ENCODE measurements around the gene SEC11C. TPM values are rescaled to one million over a fixed set of nuclear protein-coding genes. Genes with fewer than 3 reads are reported as not detected.

Gene SEC11C
- polyA plus RNA-seq, 4 donors, result 59.3 to 84.1 (median 72.4) TPM

DNA sequence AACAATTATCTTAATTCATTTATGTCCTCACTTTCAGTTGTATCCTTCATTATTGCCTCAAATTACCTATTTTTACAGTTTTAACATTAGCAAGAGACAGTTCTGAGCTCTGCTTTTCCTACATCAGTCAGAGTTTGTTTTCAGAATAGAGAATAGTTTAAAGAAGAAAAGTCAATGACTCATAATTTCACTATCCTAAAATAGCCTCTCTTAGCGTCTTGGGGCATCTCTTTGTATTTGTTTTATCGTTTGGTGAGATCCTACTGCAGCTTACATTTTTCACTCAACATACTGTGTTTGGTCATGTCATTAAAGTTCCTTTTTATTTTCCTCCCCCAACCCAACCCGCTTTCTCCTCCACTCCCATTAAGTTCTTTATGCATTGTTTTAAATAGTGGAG, 3.8 kb downstream of the SEC11C start:
- DNase-seq (ENCODE audit: low read depth in 4 of 4, low spot score in 2 of 4), result no peak

DNA sequence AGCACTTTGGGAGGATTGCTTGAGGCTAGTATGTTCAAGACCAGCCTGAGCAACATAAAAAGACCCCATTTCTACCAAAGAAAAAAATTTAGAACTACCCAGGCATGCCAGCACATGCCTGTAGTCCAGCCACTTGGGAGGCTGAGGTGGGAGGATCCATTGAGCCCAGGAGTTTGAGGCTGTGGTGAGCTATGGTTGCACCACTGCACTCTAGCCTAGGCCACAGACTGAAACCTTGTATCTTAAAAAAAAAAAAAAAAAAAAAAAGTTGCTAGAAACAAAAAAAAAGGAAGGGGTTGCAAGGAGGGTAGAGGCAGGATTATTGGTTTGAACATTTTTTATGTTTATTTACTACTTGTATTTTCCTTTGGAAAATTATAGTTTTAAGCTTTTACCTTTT, 4.8 kb downstream of the SEC11C start:
- no peak for DNase-seq (ENCODE audit: low read depth in 4 of 4, low spot score in 2 of 4)

DNA sequence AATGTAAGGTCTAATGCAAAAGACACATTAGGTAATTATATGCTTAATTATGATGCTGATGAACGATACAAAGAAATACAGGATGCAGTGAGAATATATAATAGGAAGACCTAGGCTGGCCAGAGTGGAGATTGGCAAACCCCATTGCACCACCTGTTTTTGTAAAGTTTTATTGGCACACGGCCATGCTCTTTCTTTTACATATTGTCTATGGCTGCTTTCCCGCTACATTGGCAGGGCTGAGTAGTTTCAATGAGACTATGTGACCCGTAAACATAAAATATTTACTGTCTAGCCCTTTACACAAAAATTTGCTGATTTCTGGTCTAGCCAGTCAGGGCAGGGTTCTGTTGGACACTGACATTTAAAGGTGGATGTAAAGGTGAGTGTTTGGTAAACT, 5.4 kb downstream of the SEC11C start:
- no peak for DNase-seq (ENCODE audit: low read depth in 4 of 4, low spot score in 2 of 4)

DNA sequence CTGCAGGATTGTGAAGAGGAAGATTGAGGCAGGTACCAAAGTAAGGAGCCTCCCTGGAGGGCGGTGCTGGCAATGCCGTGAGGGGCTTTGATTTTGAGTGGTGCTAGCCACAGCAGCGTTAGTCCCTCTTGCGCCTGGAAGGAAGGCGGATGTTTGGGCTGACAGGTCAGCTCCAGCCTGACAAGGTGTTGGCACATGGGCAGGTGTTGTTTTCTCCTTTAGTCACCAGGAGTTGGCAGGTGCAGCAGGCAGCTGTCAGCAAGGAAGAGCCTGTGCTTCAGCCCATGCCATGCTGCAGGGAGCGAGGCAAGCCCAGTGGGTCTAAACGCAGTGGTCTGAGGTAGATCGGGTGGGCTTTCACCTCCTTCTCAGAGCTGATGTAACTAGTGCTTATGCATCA, 8.5 kb downstream of the SEC11C start:
- no peak for DNase-seq (ENCODE audit: low read depth in 4 of 4, low spot score in 2 of 4)

DNA sequence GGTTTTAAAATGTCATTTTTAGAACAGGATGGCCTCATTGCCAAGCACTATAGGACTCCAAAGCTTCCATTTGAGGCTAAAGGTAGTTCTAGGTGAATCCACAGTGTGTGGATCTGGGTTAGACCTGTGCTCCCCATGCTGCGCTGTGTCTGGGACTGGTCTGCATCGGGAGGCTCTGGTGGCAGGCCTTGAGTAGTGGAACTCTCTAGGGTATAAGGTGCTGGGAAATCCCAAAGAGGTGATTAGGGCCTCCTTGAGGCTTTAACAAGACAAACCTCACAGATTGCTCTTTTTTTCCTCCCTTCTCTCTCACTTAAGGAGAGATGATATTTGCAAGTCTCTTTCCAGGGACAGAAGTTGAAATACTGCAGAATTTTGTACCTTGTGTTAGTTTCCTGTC, 9.3 kb downstream of the SEC11C start:
- no peak for DNase-seq (ENCODE audit: low read depth in 4 of 4, low spot score in 2 of 4)

DNA sequence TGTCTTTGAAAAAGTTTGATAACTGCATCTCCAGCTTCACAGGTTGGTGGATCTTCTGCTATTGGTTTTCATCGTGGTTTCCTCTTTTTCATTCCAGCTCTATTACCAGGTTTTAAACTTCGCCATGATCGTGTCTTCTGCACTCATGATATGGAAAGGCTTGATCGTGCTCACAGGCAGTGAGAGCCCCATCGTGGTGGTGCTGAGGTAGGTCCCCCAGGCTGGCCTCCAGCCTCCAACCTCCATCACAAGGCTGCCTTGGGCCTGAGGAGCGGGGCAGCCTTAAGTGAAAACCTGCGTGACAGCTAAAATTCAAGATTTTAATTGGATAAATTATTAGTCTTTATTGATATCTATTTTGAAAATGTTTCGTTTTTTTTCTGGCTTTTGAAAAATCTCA, 9.7 kb downstream of the SEC11C start:
- no peak for DNase-seq (ENCODE audit: low read depth in 4 of 4, low spot score in 2 of 4)

DNA sequence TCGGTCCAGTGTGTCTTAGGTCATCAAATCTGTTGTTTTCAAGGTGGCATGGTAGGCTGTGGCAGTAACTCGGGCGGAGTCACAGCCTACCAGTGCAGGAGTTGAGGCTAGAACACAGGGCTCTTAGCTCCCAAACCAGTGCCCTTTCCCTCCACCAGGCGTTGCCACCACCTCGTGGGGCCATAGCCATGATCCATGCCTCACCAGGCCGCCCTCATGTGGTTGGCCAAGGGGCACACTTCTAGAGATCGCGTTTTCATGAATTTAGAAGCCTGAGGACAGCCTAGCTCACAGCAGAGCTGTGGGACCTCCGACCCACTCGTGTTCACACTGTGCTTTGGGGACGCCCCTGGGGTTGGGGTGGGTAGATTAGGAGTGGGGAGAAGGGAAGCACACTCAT, 10.6 kb downstream of the SEC11C start:
- no peak for DNase-seq (ENCODE audit: low read depth in 4 of 4, low spot score in 2 of 4)

DNA sequence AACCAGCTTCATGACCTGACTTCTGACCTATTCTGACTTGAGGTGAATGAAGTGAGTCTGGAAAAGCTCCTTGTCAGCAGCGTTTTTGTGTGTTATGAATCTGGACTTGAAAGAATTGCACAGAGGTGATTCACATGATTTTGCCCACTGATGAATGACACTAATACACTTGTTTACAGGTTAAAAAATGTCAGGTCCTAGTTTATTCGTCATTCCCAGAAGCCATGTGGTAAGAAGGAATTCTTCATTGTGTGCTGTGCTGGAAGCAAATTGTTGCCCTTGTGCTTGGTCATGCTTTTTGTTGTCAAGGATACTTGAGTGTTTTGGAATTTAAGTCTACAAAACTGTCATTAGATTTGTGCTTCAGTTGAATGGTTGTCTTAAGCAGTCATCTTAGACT, 15.5 kb downstream of the SEC11C start:
- no peak for DNase-seq (ENCODE audit: low read depth in 4 of 4, low spot score in 2 of 4)

DNA sequence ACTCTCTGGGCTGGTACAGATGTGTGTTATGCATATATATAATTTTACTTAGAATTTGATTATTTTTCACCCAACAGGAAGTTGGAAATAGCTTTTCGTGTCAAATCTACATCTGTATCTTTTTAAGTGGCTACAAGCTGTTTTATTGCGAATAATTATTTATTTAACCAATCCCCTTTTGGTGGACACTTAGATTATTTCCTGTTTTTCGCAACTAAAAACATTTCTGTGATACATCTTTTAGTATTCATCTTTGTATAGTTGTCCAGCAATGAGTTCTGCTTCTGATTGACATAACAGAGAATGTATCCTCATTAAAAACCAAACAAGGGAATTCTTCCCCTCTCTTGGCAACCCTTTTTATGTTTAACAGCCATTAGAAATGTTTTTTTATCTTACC, 16.6 kb downstream of the SEC11C start:
- no peak for DNase-seq (ENCODE audit: low read depth in 4 of 4, low spot score in 2 of 4)

DNA sequence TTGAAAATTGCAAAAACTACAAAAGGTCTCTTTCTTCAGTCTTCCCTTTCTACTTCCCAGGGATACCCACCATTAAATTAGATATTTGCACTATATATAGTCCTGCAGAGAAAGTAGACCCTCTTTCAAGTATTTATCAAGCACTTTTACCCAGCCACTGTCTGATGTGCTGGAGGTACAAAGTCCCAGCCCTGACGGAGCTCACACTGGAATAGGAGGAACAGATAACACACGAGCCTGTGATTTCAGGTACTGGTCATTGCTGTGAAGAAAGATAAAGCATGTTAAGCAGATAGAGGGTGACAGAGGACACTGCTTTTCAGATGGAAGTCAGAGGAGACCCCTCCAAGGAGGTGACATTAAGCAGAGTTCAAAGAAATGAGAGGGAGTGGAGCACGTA, 19.6 kb downstream of the SEC11C start:
- no peak for DNase-seq (ENCODE audit: low read depth in 4 of 4, low spot score in 2 of 4)

DNA sequence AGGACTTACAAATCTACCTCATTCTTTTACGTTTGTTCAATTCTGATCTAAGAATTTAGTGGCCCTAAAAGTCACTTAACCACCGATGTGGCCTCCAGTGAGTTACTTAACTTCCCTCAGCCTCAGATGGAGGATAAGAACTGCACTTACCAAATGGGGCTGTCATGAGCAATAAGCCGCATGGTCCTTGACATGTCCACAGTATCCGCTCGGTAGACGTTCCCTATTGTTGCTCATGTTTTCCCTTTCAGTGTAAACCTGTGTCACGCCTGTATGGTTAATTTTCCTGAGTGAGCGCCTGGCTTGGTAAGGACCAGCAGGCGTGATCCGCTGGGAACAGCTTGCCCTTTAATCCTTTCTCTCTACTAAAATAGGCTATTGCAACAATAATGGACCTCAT, 20.3 kb downstream of the SEC11C start:
- DNase-seq (ENCODE audit: low read depth in 4 of 4, low spot score in 2 of 4), result no peak

DNA sequence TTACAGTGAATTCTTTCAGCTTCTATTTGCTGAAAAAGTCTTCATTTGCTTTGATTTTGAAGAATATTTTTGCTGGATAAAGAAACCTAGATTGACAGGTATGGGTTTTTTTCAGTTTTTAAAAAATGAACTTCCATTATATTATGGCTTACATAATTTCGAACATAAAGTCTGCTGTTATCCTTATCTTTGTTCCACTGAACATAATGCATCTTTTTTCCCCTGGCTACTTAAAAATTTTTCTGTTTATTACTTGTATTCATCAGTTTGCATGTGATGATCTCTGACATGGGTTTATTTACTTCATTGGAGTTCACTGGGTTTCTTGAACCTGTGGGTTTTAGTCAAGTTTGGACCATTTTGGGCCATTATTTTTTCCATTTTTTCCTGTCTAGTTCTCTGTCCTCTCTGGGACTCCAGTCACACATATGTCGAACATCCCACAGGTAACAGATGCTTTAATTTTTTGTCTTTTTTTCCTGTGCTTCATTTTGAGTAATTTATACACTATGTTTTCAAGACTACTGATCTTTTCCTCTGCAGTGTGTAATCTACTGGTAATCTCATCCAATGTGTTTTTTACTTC, 33.1 kb downstream of the SEC11C start:
- no peak for DNase-seq (ENCODE audit: low read depth in 4 of 4, low spot score in 2 of 4)

DNA sequence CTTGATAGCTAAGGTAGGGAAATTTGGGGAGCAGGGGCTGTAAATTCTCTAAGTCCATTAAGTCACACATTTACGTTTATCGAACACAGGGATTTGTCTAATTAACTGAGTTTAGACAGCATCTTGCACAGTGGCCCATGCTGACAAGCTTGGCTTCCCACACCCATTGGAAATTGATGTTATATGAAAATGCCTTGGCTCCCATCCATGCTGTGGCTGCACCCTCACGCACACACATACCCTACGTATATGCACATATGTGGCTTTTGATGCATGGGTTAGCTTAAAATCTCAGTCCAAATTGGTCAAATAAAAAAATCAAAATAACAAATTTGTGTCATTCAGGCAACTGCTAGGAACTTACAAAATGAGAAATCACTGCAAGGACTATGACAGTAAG, 37.8 kb downstream of the SEC11C start:
- no peak for DNase-seq (ENCODE audit: low read depth in 4 of 4, low spot score in 2 of 4)

DNA sequence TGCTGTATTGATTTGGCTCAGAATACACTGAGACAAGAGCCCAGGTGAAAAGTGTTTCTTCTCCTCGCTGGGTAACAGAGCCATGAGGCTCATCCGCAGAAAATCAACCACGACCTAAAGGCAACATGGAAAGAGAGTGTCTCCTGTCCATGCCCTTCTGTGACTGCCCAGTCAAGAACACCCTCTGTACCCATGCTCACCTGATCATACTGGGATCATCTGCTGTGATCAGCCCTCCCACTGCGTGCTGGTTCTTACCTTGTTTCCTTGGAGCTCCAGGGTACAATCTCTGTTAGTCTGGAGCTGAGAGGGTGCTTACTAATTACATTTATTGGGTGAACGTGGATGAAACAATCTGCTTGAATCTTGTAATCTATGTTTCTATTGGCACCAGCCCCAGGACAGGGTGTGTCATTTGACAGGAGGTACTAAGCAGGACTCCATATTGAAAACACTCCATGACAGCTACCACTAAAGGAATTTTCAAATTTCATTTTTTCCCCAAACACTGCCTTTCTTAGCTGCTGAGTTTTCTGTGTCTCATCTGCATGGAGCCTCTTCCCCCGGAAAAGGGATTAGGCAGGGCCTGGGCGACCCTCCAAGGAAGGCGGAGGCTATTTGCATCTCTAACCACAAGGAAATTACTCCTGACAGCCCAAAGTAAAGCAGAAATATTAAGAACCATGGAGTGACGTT, 40.6 kb downstream of the SEC11C start:
- no peak for DNase-seq (ENCODE audit: low read depth in 4 of 4, low spot score in 2 of 4)

DNA sequence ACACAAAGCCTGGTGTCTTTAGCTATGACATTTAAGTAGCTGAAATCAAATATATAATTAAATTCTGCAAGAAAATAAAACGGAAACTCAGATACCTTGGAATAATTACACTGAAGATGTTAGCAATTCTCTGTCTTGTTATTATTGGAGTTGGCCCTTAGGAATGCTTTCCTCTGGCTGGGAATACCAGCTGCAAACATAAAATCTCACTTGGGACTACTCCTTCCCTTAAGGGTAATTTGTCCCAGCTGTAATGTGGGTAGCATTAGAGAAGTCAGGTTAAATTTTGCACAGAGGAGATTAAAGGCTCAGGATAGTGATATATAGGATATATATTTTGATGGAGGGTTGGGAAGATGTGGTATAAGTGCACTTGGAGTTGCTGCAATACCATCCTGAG, 43.0 kb downstream of the SEC11C start:
- DNase-seq (ENCODE audit: low read depth in 4 of 4, low spot score in 2 of 4), result no peak

DNA sequence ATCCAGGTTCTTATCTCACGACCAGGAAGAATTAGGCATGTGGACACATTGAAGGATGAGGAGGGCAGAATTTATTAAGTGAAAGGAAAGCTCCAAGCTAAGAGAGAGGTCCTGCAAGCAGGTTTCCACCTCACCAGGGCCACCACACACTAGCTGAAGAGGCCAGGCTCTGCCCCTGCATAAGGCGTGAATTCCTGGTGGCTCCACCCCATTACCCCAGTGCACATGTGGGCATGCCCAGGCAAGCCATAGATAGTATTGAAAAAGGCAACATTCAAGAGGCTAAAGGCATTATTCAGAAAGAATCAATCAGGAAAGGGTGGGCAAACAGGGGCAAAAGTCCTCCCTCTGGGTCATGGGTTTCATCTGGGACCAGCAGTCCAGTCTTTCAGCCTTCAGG, 49.3 kb downstream of the SEC11C start:
- DNase-seq (ENCODE audit: low read depth in 4 of 4, low spot score in 2 of 4), result no peak

DNA sequence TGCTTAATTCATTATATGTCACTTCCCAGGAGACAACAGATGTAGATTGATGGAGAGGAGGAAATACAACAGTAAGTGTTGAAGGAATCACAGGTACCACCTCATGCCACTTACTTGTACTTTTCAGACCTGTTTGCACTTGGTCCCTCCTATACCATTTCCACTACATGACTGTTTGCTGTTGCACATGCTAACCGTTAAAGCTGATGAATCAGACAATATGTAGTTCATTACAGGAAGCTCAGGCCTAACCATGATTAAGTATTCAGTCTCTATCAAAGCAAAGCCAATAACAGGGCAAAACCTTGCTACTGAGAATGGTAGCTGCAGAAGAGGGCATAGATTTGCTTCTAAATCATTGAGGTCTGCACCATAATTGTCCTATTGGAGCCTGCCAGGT, 50.1 kb downstream of the SEC11C start:
- DNase-seq (ENCODE audit: low read depth in 4 of 4, low spot score in 2 of 4), result no peak

DNA sequence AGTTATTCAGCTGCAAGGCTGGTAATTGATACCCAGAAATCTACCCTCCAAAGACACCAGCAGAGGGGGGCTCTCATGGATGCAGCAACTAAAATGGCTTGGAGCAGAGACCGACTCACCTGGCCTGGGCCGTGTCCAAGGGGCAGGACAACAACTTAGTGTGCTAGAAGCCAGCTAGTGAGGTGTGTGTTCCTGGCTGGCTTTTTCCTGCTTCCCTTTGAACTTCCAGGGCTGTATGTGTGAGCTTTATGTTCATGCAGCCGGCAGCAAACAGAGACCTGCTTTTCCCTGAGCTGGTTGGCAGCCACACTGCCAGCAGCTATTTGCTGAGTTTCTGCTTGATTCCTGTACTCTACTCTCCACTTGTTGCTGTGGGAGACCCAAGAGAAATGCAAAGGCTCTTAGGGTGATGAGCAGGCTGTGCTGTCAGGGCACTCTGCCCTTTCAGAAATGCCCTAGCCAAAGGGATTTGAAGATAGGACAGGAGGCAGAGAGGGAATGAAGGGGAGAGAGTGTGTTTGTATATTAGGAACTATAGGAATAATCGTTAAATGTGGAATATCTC, 56.6 kb downstream of the SEC11C start:
- no peak for DNase-seq (ENCODE audit: low read depth in 4 of 4, low spot score in 2 of 4)

DNA sequence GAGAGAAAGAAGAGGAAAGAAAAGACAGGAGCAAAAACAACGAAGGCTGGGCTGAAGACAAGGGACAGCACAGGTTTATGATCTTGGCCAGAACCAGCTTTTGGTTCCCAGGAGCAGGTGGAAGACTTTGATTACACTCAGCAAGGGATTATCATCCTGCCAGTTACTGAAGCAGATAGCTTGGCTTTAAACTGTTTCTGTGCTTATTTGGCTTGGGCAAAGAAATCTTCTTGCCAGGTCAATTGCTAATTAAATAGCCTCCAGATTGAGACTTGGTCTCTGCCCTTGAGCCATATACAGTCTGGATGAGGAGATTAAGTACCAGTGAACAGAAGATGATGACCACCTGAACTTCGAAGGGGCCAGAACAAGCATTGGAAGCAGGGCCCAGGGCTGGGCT, 58.0 kb downstream of the SEC11C start:
- DNase-seq (ENCODE audit: low read depth in 4 of 4, low spot score in 2 of 4), result no peak

DNA sequence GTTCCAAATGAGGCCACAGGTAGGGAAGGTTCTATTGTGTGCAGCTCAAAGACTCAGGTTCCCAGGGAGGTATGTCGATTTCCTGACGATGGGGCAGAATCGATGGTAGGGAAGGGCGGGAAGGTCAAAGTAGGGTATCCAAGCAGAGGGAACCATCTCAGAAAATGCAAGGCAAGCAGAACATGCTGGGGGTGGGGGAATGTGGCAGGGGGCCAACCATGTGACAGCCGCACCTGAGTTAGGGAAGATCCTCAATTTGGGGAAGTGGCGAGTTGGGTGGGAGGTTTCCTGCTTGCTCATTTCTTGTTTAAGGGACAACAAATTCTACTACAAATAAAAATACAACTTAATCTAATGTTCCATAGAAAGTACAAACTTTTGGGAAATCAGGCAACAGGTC, 58.5 kb downstream of the SEC11C start:
- DNase-seq (ENCODE audit: low read depth in 4 of 4, low spot score in 2 of 4), result no peak

DNA sequence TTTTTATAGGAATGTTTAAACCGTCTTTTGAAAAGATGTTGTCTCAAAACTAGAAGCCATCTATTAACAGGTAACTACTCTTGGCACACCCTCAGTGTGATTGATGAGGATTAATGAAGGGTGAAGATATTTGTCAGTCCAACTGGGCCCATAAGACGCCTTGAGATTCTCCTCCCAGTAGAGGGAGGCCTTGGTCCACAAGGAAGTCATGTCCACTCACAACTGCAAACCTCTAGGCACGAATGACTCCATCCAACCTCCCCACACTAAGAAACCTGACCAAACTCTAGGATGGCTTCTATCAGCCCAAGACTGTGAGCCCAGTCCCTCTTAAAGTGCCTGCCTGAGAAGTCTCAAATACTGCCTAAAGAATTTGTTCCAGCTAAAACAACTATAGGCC, 61.1 kb downstream of the SEC11C start:
- DNase-seq (ENCODE audit: low read depth in 4 of 4, low spot score in 2 of 4), result no peak

DNA sequence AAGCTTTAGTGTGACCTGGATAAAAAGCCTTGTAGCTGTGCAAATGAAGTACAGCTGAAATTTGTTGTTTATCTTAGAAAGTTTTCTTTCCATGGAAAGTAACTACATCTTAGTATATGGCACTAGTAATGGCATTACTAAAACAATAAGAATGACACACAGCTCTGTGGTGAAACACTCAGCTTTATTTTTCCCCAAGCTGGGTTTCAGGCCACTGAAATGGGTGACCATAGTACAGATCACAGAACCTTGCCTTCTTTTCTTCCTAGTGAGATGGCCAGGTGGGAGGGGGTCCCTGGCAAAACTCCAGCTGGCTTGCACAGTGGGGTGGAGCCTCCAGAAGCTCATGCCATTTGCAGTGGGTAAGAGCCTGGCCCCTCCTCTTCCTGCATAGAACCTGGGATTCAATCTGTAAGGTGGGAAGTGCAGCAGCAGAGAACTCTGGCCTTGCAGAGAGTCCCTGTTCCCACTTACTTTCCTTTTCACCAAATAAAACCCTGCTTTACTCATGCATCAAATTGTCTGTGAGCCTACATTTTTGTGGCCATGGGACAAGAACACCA, 62.7 kb downstream of the SEC11C start:
- DNase-seq (ENCODE audit: low read depth in 4 of 4, low spot score in 2 of 4), result no peak

Data from left renal cortex interstitium (tissue), 4 donors.